HEK293 (cell line): ENCODE measurements around the gene NFIC.

ENCODE experiments used
- GLIS2 ChIP-seq: fragments of 450-650 bp; formaldehyde crosslinking; IDR thresholded peaks from 2 replicates; pipeline ENCODE4 v1.5.1; 2016; ENCODE audit warnings: missing biosample characterization, missing genetic modification characterization
- MEIS1 ChIP-seq: sonication (generic); formaldehyde crosslinking; IDR thresholded peaks from 2 replicates; pipeline ENCODE4 v1.8.1; 2022; ENCODE audit warnings: missing genetic modification reagents, mild to moderate bottlenecking, borderline replicate concordance
- ZNF155 ChIP-seq: fragments of 450-650 bp; formaldehyde crosslinking; IDR thresholded peaks from 2 replicates; pipeline ENCODE4 v1.5.1; 2016; ENCODE audit warnings: missing biosample characterization, missing genetic modification characterization
- ZNF184 ChIP-seq: fragments of 450-650 bp; IDR thresholded peaks from 2 replicates; pipeline ENCODE4 v1.5.1; 2018; ENCODE audit warnings: missing biosample characterization, mild to moderate bottlenecking, missing genetic modification characterization
- ZNF701 ChIP-seq: fragments of 450-650 bp; formaldehyde crosslinking; IDR thresholded peaks from 2 replicates; pipeline ENCODE4 v1.5.1; 2016; ENCODE audit warnings: missing biosample characterization, missing genetic modification characterization
- ZNF791 ChIP-seq: fragments of 450-650 bp; formaldehyde crosslinking; IDR thresholded peaks from 2 replicates; pipeline ENCODE4 v1.5.1; 2016; ENCODE audit warnings: missing biosample characterization, missing genetic modification characterization
- ZSCAN30 ChIP-seq: fragments of 450-650 bp; IDR thresholded peaks from 2 replicates; pipeline ENCODE4 v1.5.1; 2018; ENCODE audit warnings: missing biosample characterization, mild to moderate bottlenecking, missing genetic modification characterization, moderate library complexity
- TF ChIP-seq, protein P1 (sequence below): fragments of 450-650 bp; formaldehyde crosslinking; IDR thresholded peaks from 2 replicates; pipeline ENCODE4 v1.5.1; 2016; ENCODE audit warnings: missing biosample characterization, missing genetic modification characterization, borderline replicate concordance
- TF ChIP-seq, protein P2 (sequence below): fragments of 450-650 bp; formaldehyde crosslinking; IDR thresholded peaks from 2 replicates; pipeline ENCODE4 v1.5.1; 2016; ENCODE audit warnings: missing biosample characterization, missing genetic modification characterization

DNA sequence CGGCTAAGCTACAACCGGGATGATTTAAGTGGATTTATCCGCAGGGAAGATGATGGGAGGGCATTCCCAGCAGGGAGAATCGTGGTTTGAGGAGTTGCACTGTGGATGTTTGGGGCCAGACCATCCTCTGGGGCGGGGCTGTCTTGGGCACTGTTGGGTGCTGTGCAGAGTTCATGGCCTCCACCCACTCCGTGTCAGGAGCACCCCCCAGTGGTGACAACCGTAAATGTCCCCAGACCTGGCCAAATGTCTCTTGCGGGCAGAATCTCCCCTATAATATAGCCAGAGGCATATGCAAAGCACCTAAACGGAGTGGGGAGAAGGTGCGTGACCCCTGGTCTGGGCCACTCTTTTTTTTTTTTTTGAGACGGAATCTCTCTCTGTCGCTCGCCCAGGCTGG lies 73.7 kb downstream of the NFIC start:
- TF ChIP-seq ZNF791 = no peak
- TF ChIP-seq ZNF701 = no peak
- TF ChIP-seq, protein P1, sequence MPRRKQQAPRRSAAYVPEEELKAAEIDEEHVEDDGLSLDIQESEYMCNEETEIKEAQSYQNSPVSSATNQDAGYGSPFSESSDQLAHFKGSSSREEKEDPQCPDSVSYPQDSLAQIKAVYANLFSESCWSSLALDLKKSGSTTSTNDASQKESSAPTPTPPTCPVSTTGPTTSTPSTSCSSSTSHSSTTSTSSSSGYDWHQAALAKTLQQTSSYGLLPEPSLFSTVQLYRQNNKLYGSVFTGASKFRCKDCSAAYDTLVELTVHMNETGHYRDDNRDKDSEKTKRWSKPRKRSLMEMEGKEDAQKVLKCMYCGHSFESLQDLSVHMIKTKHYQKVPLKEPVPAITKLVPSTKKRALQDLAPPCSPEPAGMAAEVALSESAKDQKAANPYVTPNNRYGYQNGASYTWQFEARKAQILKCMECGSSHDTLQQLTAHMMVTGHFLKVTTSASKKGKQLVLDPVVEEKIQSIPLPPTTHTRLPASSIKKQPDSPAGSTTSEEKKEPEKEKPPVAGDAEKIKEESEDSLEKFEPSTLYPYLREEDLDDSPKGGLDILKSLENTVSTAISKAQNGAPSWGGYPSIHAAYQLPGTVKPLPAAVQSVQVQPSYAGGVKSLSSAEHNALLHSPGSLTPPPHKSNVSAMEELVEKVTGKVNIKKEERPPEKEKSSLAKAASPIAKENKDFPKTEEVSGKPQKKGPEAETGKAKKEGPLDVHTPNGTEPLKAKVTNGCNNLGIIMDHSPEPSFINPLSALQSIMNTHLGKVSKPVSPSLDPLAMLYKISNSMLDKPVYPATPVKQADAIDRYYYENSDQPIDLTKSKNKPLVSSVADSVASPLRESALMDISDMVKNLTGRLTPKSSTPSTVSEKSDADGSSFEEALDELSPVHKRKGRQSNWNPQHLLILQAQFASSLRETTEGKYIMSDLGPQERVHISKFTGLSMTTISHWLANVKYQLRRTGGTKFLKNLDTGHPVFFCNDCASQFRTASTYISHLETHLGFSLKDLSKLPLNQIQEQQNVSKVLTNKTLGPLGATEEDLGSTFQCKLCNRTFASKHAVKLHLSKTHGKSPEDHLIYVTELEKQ = no peak
- TF ChIP-seq, protein P2, sequence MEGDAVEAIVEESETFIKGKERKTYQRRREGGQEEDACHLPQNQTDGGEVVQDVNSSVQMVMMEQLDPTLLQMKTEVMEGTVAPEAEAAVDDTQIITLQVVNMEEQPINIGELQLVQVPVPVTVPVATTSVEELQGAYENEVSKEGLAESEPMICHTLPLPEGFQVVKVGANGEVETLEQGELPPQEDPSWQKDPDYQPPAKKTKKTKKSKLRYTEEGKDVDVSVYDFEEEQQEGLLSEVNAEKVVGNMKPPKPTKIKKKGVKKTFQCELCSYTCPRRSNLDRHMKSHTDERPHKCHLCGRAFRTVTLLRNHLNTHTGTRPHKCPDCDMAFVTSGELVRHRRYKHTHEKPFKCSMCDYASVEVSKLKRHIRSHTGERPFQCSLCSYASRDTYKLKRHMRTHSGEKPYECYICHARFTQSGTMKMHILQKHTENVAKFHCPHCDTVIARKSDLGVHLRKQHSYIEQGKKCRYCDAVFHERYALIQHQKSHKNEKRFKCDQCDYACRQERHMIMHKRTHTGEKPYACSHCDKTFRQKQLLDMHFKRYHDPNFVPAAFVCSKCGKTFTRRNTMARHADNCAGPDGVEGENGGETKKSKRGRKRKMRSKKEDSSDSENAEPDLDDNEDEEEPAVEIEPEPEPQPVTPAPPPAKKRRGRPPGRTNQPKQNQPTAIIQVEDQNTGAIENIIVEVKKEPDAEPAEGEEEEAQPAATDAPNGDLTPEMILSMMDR (tag by site-specific recombination) = no peak
- no peak for TF ChIP-seq ZNF184
- no peak for TF ChIP-seq ZSCAN30 (tag by site-specific recombination)
- TF ChIP-seq ZNF155 = no peak
- TF ChIP-seq MEIS1 (CRISPR knock-in tag) = no peak
- no peak for TF ChIP-seq GLIS2
